ENCODE results near the gene APP. TPM values are rescaled to one million over a fixed set of nuclear protein-coding genes. Genes with fewer than 3 reads are reported as not detected.

Gene APP
- total RNA-seq, 2 donors from 2014 or later, result 460 to 557 TPM

- H3K36me3 Mint-ChIP-seq (ENCODE audit: low read depth), result peaks cover 22% of the 10 kb centered on the region
- DNase-seq, result no peak
- H3K4me1 ChIP-seq (ENCODE audit: control insufficient read depth, insufficient read depth, low read length), result peaks cover 16% of the 10 kb centered on the region
- peak overlapping the region; percentile 68 for H3K27ac ChIP-seq (ENCODE audit: low read depth, low read length)
- peak overlapping the region; percentile 10 for H3K4me3 ChIP-seq (ENCODE audit: low read length)
- H3K9me3 ChIP-seq (ENCODE audit: control insufficient read depth, low read length), result peaks cover 14% of the 10 kb centered on the region
- peaks cover 50% of the 10 kb centered on the region for H3K36me3 ChIP-seq (ENCODE audit: control insufficient read depth, insufficient read depth, low read length)
- H3K27ac Mint-ChIP-seq, result peak overlapping the region; percentile 84
- H3K4me1 Mint-ChIP-seq, result peaks cover 46% of the 10 kb centered on the region
- no peaks in the 10 kb centered on the region for H3K27me3 ChIP-seq (ENCODE audit: control insufficient read depth, insufficient read depth, low read length, poor library complexity, severe bottlenecking)
- no peaks in the 10 kb centered on the region for H3K9me3 Mint-ChIP-seq
- no peak overlapping the region for H3K9ac ChIP-seq (ENCODE audit: extremely low read depth, low read length, poor library complexity, severe bottlenecking)
- TF ChIP-seq CTCF (conservative IDR thresholded peaks at IDR 0.05), result no peak
- peak overlapping the region; percentile 8 for H3K4me3 Mint-ChIP-seq
- no peaks in the 10 kb centered on the region for H3K27me3 Mint-ChIP-seq (ENCODE audit: insufficient read depth)
Observed at GRCh38 chr21:26148840-26149354, 21.7 kb downstream of the APP start.

- DNase-seq, result peak; percentile 81
- no peak for TF ChIP-seq CTCF (conservative IDR thresholded peaks at IDR 0.05)
- Mint-ChIP-seq H3K9me3 (no peaks in the 10 kb centered on the region), H3K36me3 (ENCODE audit: low read depth) (peaks cover 29% of the 10 kb centered on the region), H3K4me1 (peaks cover 45% of the 10 kb centered on the region), H3K27ac (peak overlapping the region; percentile 84), H3K27me3 (ENCODE audit: insufficient read depth) (no peaks in the 10 kb centered on the region), H3K4me3 (peak overlapping the region; percentile 23)
- Histone ChIP-seq H3K36me3 (ENCODE audit: control insufficient read depth, insufficient read depth, low read length) (peaks cover 57% of the 10 kb centered on the region), H3K27me3 (ENCODE audit: control insufficient read depth, insufficient read depth, low read length, poor library complexity, severe bottlenecking) (no peaks in the 10 kb centered on the region), H3K4me1 (ENCODE audit: control insufficient read depth, insufficient read depth, low read length) (peaks cover 16% of the 10 kb centered on the region), H3K9me3 (ENCODE audit: control insufficient read depth, low read length) (peaks cover 14% of the 10 kb centered on the region), H3K27ac (ENCODE audit: low read depth, low read length) (peak overlapping the region; percentile 68), H3K9ac (ENCODE audit: extremely low read depth, low read length, poor library complexity, severe bottlenecking) (no peak overlapping the region), H3K4me3 (ENCODE audit: low read length) (peak overlapping the region; percentile 10)
- WGBS, 2 experiments (ENCODE audit: insufficient coverage in 1 of 2, insufficient read length in 1 of 2), result 48 to 50% methylated on average over 2 to 3 of the region's 3 CpGs
Observed at GRCh38 chr21:26148071-26148839, 22.3 kb downstream of the APP start.

- Mint-ChIP-seq H3K4me3 (no peak overlapping the region), H3K36me3 (ENCODE audit: low read depth) (peaks cover 29% of the 10 kb centered on the region), H3K27ac (peak overlapping the region; percentile 84), H3K4me1 (peaks cover 45% of the 10 kb centered on the region), H3K9me3 (no peaks in the 10 kb centered on the region), H3K27me3 (ENCODE audit: insufficient read depth) (no peaks in the 10 kb centered on the region)
- Histone ChIP-seq H3K27me3 (ENCODE audit: control insufficient read depth, insufficient read depth, low read length, poor library complexity, severe bottlenecking) (no peaks in the 10 kb centered on the region), H3K9ac (ENCODE audit: extremely low read depth, low read length, poor library complexity, severe bottlenecking) (no peak overlapping the region), H3K36me3 (ENCODE audit: control insufficient read depth, insufficient read depth, low read length) (peaks cover 57% of the 10 kb centered on the region), H3K9me3 (ENCODE audit: control insufficient read depth, low read length) (peaks cover 7% of the 10 kb centered on the region), H3K27ac (ENCODE audit: low read depth, low read length) (no peak overlapping the region), H3K4me1 (ENCODE audit: control insufficient read depth, insufficient read depth, low read length) (peaks cover 16% of the 10 kb centered on the region), H3K4me3 (ENCODE audit: low read length) (peak overlapping the region; percentile 10)
- DNase-seq, result no peak
- 58 to 74% methylated on average over 3 to 4 of the region's 4 CpGs for WGBS, 2 experiments (ENCODE audit: insufficient coverage in 1 of 2, insufficient read length in 1 of 2)
- no peak for TF ChIP-seq CTCF (conservative IDR thresholded peaks at IDR 0.05)
Observed at GRCh38 chr21:26147535-26147934, 23.0 kb downstream of the APP start.

Measured in endodermal cell (in vitro differentiated cells).